ENCODE data around the gene TC2N.

TC2N gene

GRCh38 chr14:91904483-91904882 is 37.1 kb upstream of the TC2N start:
- DNase-seq (ENCODE audit: low read depth): no peak
- TF ChIP-seq CTCF (IDR thresholded peaks at IDR 0.05; ENCODE audit: control insufficient read depth, insufficient read depth, low read depth, low read length, missing control alignments): no peak
- H3K4me3 ChIP-seq (ENCODE audit: control insufficient read depth, low read depth, low read length): no peak overlapping the region

- no peak for TF ChIP-seq CTCF (IDR thresholded peaks at IDR 0.05; ENCODE audit: control insufficient read depth, insufficient read depth, low read depth, low read length, missing control alignments)
- no peak overlapping the region for H3K4me3 ChIP-seq (ENCODE audit: control insufficient read depth, low read depth, low read length)
Observed at GRCh38 chr14:91903070-91903469, 35.7 kb upstream of the TC2N start.

GRCh38 chr14:91902336-91902735 is 35.0 kb upstream of the TC2N start:
- no peak overlapping the region for H3K4me3 ChIP-seq (ENCODE audit: control insufficient read depth, low read depth, low read length)
- no peak for DNase-seq (ENCODE audit: low read depth)
- no peak for TF ChIP-seq CTCF (IDR thresholded peaks at IDR 0.05; ENCODE audit: control insufficient read depth, insufficient read depth, low read depth, low read length, missing control alignments)

More at GRCh38 chr14:91903070-91903469, 35.7 kb upstream of the TC2N start:
- DNase-seq (ENCODE audit: low read depth): no peak

- no peak for DNase-seq (ENCODE audit: low read depth)
- TF ChIP-seq CTCF (IDR thresholded peaks at IDR 0.05; ENCODE audit: control insufficient read depth, insufficient read depth, low read depth, low read length, missing control alignments): no peak
Observed at GRCh38 chr14:91901449-91902226, 34.3 kb upstream of the TC2N start.

GRCh38 chr14:91899806-91900205 is 32.5 kb upstream of the TC2N start:
- no peak for TF ChIP-seq CTCF (IDR thresholded peaks at IDR 0.05; ENCODE audit: control insufficient read depth, insufficient read depth, low read depth, low read length, missing control alignments)
- no peak for DNase-seq (ENCODE audit: low read depth)
- no peak overlapping the region for H3K4me3 ChIP-seq (ENCODE audit: control insufficient read depth, low read depth, low read length)

More at GRCh38 chr14:91901449-91902226, 34.3 kb upstream of the TC2N start:
- H3K4me3 ChIP-seq (ENCODE audit: control insufficient read depth, low read depth, low read length): no peak overlapping the region

GRCh38 chr14:91899213-91899612 is 31.9 kb upstream of the TC2N start:
- DNase-seq (ENCODE audit: low read depth): no peak
- no peak overlapping the region for H3K4me3 ChIP-seq (ENCODE audit: control insufficient read depth, low read depth, low read length)
- no peak for TF ChIP-seq CTCF (IDR thresholded peaks at IDR 0.05; ENCODE audit: control insufficient read depth, insufficient read depth, low read depth, low read length, missing control alignments)

Measured in AG09309 (cell line).